Neutrophil (primary cell): ENCODE results near the gene TXLNB.

ENCODE experiments used
- H3K27ac ChIP-seq: fragments of 200-600 bp; sonication (generic); 2 replicates; pipeline ENCODE4 v1.5.1; 2016; ENCODE audit warnings: mild to moderate bottlenecking, moderate library complexity
- H3K27me3 ChIP-seq: fragments of 200-600 bp; sonication (generic); 2 replicates; pipeline ENCODE4 v1.6.0; 2016; ENCODE audit warnings: mild to moderate bottlenecking
- H3K36me3 ChIP-seq: fragments of 200-600 bp; sonication (generic); 2 replicates; pipeline ENCODE4 v1.5.1; 2017
- H3K4me1 ChIP-seq, 2 experiments: fragments of 200-600 bp in 1 of 2; sonication (generic) in 1 of 2; 1 replicate in 1 of 2; 2 replicates in 1 of 2; pipeline versions ENCODE4 v1.5.1 to v1.6.1; 2013 to 2016; ENCODE audit warnings: low read depth in 1 of 2, low read length in 1 of 2, mild to moderate bottlenecking in 1 of 2, moderate library complexity in 1 of 2; ENCODE audit not compliant: control insufficient read depth in 1 of 2, insufficient read depth in 1 of 2
- H3K4me3 ChIP-seq, 2 experiments: fragments of 200-600 bp in 1 of 2; sonication (generic) in 1 of 2; 1 replicate in 1 of 2; 2 replicates in 1 of 2; pipeline ENCODE4 v1.5.1; 2013 to 2016; ENCODE audit warnings: low read depth in 1 of 2, low read length in 1 of 2, mild to moderate bottlenecking in 1 of 2, moderate library complexity in 1 of 2
- H3K9me3 ChIP-seq: fragments of 200-600 bp; sonication (generic); 2 replicates; pipeline ENCODE4 v1.5.1; 2016
- TF ChIP-seq, protein P1 (sequence below): fragments of 200-600 bp; sonication (generic); IDR thresholded peaks from 2 replicates; pipeline ENCODE4 v1.5.1; 2016; ENCODE audit warnings: antibody characterized with exemption

TXLNB gene

DNA sequence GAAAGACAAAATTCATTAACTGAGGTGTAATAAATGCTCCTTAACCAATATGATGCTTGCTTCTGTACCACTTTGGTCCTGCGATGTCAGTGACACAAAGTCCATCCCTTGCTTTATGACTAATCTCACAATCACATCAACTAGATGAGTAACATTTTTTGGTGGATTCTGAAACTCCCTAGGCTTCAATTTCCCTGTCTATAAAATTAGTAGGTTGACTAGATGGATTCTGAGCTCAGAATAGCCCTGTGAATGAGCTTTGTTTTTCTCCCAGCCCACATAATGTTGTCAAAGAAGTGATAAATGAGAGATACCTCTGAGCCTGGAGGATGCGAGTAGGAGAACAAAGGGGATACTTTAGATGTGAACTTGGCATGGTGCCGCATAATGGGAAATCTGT, 9.1 kb downstream of the TXLNB start:
- Histone ChIP-seq H3K27me3 (no peaks in the 10 kb centered on the region), H3K27ac (no peak overlapping the region), H3K36me3 (no peaks in the 10 kb centered on the region), H3K4me1 (peaks cover 11 to 13% of the 10 kb centered on the region in 2 experiments), H3K4me3 (no peak overlapping the region), H3K9me3 (no peaks in the 10 kb centered on the region)
- TF ChIP-seq, protein P1, sequence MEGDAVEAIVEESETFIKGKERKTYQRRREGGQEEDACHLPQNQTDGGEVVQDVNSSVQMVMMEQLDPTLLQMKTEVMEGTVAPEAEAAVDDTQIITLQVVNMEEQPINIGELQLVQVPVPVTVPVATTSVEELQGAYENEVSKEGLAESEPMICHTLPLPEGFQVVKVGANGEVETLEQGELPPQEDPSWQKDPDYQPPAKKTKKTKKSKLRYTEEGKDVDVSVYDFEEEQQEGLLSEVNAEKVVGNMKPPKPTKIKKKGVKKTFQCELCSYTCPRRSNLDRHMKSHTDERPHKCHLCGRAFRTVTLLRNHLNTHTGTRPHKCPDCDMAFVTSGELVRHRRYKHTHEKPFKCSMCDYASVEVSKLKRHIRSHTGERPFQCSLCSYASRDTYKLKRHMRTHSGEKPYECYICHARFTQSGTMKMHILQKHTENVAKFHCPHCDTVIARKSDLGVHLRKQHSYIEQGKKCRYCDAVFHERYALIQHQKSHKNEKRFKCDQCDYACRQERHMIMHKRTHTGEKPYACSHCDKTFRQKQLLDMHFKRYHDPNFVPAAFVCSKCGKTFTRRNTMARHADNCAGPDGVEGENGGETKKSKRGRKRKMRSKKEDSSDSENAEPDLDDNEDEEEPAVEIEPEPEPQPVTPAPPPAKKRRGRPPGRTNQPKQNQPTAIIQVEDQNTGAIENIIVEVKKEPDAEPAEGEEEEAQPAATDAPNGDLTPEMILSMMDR = no peak

- no peak overlapping the region for H3K4me3 ChIP-seq
- no peaks in the 10 kb centered on the region for H3K27me3 ChIP-seq
- peaks cover 11 to 13% of the 10 kb centered on the region in 2 experiments for H3K4me1 ChIP-seq
- no peak overlapping the region for H3K27ac ChIP-seq
- H3K36me3 ChIP-seq = no peaks in the 10 kb centered on the region
- TF ChIP-seq, protein P1 = no peak
- H3K9me3 ChIP-seq = no peaks in the 10 kb centered on the region
Measured at GRCh38 chr6:139278190-139278589, 13.6 kb downstream of the TXLNB start.

DNA sequence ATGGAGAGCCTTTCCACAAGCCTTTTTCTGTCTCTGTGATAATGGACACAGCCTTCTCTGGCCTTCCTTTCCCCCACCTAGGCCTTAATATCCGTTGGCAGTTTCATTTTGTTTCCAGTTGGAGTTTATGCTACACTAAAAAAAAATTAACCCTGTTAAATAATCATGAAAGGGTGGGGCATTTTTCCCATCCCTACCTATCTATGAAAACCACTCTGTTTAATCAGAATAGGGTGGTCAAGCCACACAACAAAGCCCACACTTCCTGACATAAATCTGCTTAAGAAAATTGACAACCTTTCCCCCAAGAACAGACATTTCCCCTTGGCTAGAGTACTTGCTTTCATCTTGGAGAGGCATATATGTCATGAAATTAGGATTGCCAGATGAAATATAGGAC, 14.2 kb downstream of the TXLNB start:
- no peak overlapping the region for H3K27ac ChIP-seq
- H3K4me3 ChIP-seq = no peak overlapping the region
- H3K36me3 ChIP-seq = no peaks in the 10 kb centered on the region
- peaks cover 11 to 13% of the 10 kb centered on the region in 2 experiments for H3K4me1 ChIP-seq
- H3K27me3 ChIP-seq = no peaks in the 10 kb centered on the region
- TF ChIP-seq, protein P1 = no peak
- H3K9me3 ChIP-seq = no peaks in the 10 kb centered on the region

- TF ChIP-seq, protein P1 = no peak
- H3K27ac ChIP-seq = no peak overlapping the region
- no peaks in the 10 kb centered on the region for H3K27me3 ChIP-seq
- no peak overlapping the region for H3K4me3 ChIP-seq
- no peaks in the 10 kb centered on the region for H3K36me3 ChIP-seq
- no peaks in the 10 kb centered on the region for H3K9me3 ChIP-seq
- peaks cover 11 to 13% of the 10 kb centered on the region in 2 experiments for H3K4me1 ChIP-seq
Measured at GRCh38 chr6:139277161-139277560, 14.6 kb downstream of the TXLNB start.

GRCh38 chr6:139275279-139276055, 16.3 kb downstream of the TXLNB start:
- TF ChIP-seq, protein P1 = no peak
- no peaks in the 10 kb centered on the region for H3K36me3 ChIP-seq
- H3K27ac ChIP-seq = no peak overlapping the region
- no peaks in the 10 kb centered on the region for H3K9me3 ChIP-seq
- peaks cover 11 to 12% of the 10 kb centered on the region in 2 experiments for H3K4me1 ChIP-seq
- H3K4me3 ChIP-seq = no peak overlapping the region
- no peaks in the 10 kb centered on the region for H3K27me3 ChIP-seq
